ENCODE measurements around the gene ZNF550. TPM values are rescaled to one million over a fixed set of nuclear protein-coding genes. Genes with fewer than 3 reads are reported as not detected.
"Not testable (repeated sequence)": the region's sequence is repeated elsewhere in the genome, so short reads cannot be mapped to it uniquely, and the experiment has no call there.

Gene ZNF550
- total RNA-seq, 1 donor from 2014 or later: 10.4 TPM

- H3K4me3 Mint-ChIP-seq: no peak overlapping the region
- DNase-seq (ENCODE audit: low read depth, low spot score): no peak
- H3K27me3 Mint-ChIP-seq (ENCODE audit: low read depth): no peaks in the 10 kb centered on the region
- no peak overlapping the region for H3K27ac Mint-ChIP-seq (ENCODE audit: unreplicated experiment)
- H3K4me1 Mint-ChIP-seq: peaks cover 4% of the 10 kb centered on the region
- peaks cover 31% of the 10 kb centered on the region for H3K9me3 Mint-ChIP-seq
- H3K36me3 Mint-ChIP-seq (ENCODE audit: low read depth): peaks cover 73% of the 10 kb centered on the region
- TF ChIP-seq CTCF (conservative IDR thresholded peaks at IDR 0.05): no peak
Observed at GRCh38 chr19:57506163-57506562, 53.5 kb downstream of the ZNF550 start.

- not testable (repeated sequence) for H3K27me3 Mint-ChIP-seq (ENCODE audit: low read depth); DNase-seq (ENCODE audit: low read depth, low spot score); H3K27ac Mint-ChIP-seq (ENCODE audit: unreplicated experiment)
- Mint-ChIP-seq H3K4me1 (peaks cover 18% of the 10 kb centered on the region), H3K9me3 (peaks cover 38% of the 10 kb centered on the region), H3K36me3 (ENCODE audit: low read depth) (peaks cover 50% of the 10 kb centered on the region), H3K4me3 (peak overlapping the region; percentile 44)
Observed at GRCh38 chr19:57500400-57500799, 59.3 kb downstream of the ZNF550 start.

- H3K27me3 Mint-ChIP-seq (ENCODE audit: low read depth); H3K27ac Mint-ChIP-seq (ENCODE audit: unreplicated experiment): not testable (repeated sequence)
- Mint-ChIP-seq H3K36me3 (ENCODE audit: low read depth) (peaks cover 51% of the 10 kb centered on the region), H3K4me1 (peaks cover 18% of the 10 kb centered on the region), H3K4me3 (peak within 1 kb of the TSS; percentile 44), H3K9me3 (peaks cover 40% of the 10 kb centered on the region)
- DNase-seq (ENCODE audit: low read depth, low spot score): peak; percentile 92
Observed at GRCh38 chr19:57499680-57500395, 59.8 kb downstream of the ZNF550 start, which contains the start of gene ZNF773. Gene ZNF773, plus strand, starts transcription at chr19:57499938. Its CDS starts 143 bp downstream, at chr19:57500081.

- not testable (repeated sequence) for H3K27ac Mint-ChIP-seq (ENCODE audit: unreplicated experiment); H3K27me3 Mint-ChIP-seq (ENCODE audit: low read depth); DNase-seq (ENCODE audit: low read depth, low spot score)
- peaks cover 43% of the 10 kb centered on the region for H3K9me3 Mint-ChIP-seq
- H3K4me1 Mint-ChIP-seq: peaks cover 18% of the 10 kb centered on the region
- H3K4me3 Mint-ChIP-seq: peak overlapping the region; percentile 44
- peaks cover 55% of the 10 kb centered on the region for H3K36me3 Mint-ChIP-seq (ENCODE audit: low read depth)
Observed at GRCh38 chr19:57499332-57499679, 60.4 kb downstream of the ZNF550 start.

GRCh38 chr19:57488299-57488644 lies 71.4 kb downstream of the ZNF550 start:
- H3K4me3 Mint-ChIP-seq: peak overlapping the region; percentile 81
- not testable (repeated sequence) for DNase-seq (ENCODE audit: low read depth, low spot score); H3K27ac Mint-ChIP-seq (ENCODE audit: unreplicated experiment); H3K27me3 Mint-ChIP-seq (ENCODE audit: low read depth)
- H3K9me3 Mint-ChIP-seq: peaks cover 21% of the 10 kb centered on the region
- peaks cover 54% of the 10 kb centered on the region for H3K36me3 Mint-ChIP-seq (ENCODE audit: low read depth)
- peaks cover 14% of the 10 kb centered on the region for H3K4me1 Mint-ChIP-seq

- DNase-seq (ENCODE audit: low read depth, low spot score): peak; percentile 79
- not testable (repeated sequence) for H3K27ac Mint-ChIP-seq (ENCODE audit: unreplicated experiment); H3K27me3 Mint-ChIP-seq (ENCODE audit: low read depth)
- Mint-ChIP-seq H3K4me1 (peaks cover 14% of the 10 kb centered on the region), H3K36me3 (ENCODE audit: low read depth) (peaks cover 48% of the 10 kb centered on the region), H3K4me3 (peak within 1 kb of the TSS; percentile 84), H3K9me3 (peaks cover 21% of the 10 kb centered on the region)
Observed at GRCh38 chr19:57487477-57488298, 72.0 kb downstream of the ZNF550 start, which contains the start of gene ZNF419. Gene ZNF419, plus strand, starts transcription at chr19:57487750. Its CDS starts 201 bp downstream, at chr19:57487951.

Other genes starting within 250 kb of the ZNF550 start
- gene ZNF543, start 239.4 kb downstream of the ZNF550 start, total RNA-seq: 9.1 and 10.1 TPM in 2 replicates
- 10.9 and 11.3 TPM in 2 replicates for gene ZNF304, start 208.6 kb downstream of the ZNF550 start, total RNA-seq
- 10.3 and 13.3 TPM in 2 replicates for gene TRAPPC2B, start 196.3 kb downstream of the ZNF550 start, total RNA-seq
- 5.2 and 8.7 TPM in 2 replicates for gene ZNF547, start 196.3 kb downstream of the ZNF550 start, total RNA-seq
- gene ZNF548, start 170.0 kb downstream of the ZNF550 start, total RNA-seq: 22.1 and 22.4 TPM in 2 replicates
- 9.2 and 11.3 TPM in 2 replicates for gene ZNF17, start 148.7 kb downstream of the ZNF550 start, total RNA-seq
- 26.1 and 26.3 TPM in 2 replicates for gene ZNF749, start 124.5 kb downstream of the ZNF550 start, total RNA-seq
- gene VN1R1, start 102.7 kb downstream of the ZNF550 start, total RNA-seq: 0.72 and 0.82 TPM in 2 replicates
- gene ZNF772, start 82.3 kb downstream of the ZNF550 start, total RNA-seq: 14.6 and 14.9 TPM in 2 replicates
- gene ZNF419, start 72.1 kb downstream of the ZNF550 start, total RNA-seq: 17.0 and 17.2 TPM in 2 replicates
- gene ZNF773, start 59.9 kb downstream of the ZNF550 start, total RNA-seq: 8.9 and 11.3 TPM in 2 replicates
- 10.3 and 10.6 TPM in 2 replicates for gene ZNF549, start 32.5 kb downstream of the ZNF550 start, total RNA-seq
- 8.8 and 10.1 TPM in 2 replicates for gene ZNF416, start 19.0 kb upstream of the ZNF550 start, total RNA-seq
- 27.6 and 29.1 TPM in 2 replicates for gene ZIK1, start 24.3 kb upstream of the ZNF550 start, total RNA-seq
- gene ZNF530, start 40.0 kb upstream of the ZNF550 start, total RNA-seq: 8.5 and 8.7 TPM in 2 replicates
- gene ZNF134, start 54.4 kb upstream of the ZNF550 start, total RNA-seq: 31.7 and 32.1 TPM in 2 replicates
- 22.9 and 23.4 TPM in 2 replicates for gene ZNF211, start 73.3 kb upstream of the ZNF550 start, total RNA-seq
- not detected in 2 replicates for gene ZSCAN4, start 109.1 kb upstream of the ZNF550 start, total RNA-seq
- 19.1 and 20.5 TPM in 2 replicates for gene ZNF551, start 122.1 kb upstream of the ZNF550 start, total RNA-seq
- gene ZNF154, start 149.3 kb upstream of the ZNF550 start, total RNA-seq: 25.6 and 26.2 TPM in 2 replicates
- 11.9 and 13.5 TPM in 2 replicates for gene ZNF671, start 167.8 kb upstream of the ZNF550 start, total RNA-seq
- 25.6 and 25.9 TPM in 2 replicates for gene ZNF776, start 187.0 kb upstream of the ZNF550 start, total RNA-seq
- gene ZNF586, start 209.8 kb upstream of the ZNF550 start, total RNA-seq: 19.6 and 20.1 TPM in 2 replicates

Measured in neural crest cell (in vitro differentiated cells).